GM21381 (cell line): ENCODE measurements around the gene ZCCHC13.
"Not testable (repeated sequence)": the region's sequence is repeated elsewhere in the genome, so short reads cannot be mapped to it uniquely, and the experiment has no call there.

Experiments used
- ATAC-seq: cut with Tn5 transposase; IDR thresholded peaks from one replicate; pipeline ENCODE4 v1.9.1; 2021; ENCODE audit warnings: mild to moderate bottlenecking, moderate library complexity; ENCODE audit not compliant: unreplicated experiment

ZCCHC13 gene

DNA sequence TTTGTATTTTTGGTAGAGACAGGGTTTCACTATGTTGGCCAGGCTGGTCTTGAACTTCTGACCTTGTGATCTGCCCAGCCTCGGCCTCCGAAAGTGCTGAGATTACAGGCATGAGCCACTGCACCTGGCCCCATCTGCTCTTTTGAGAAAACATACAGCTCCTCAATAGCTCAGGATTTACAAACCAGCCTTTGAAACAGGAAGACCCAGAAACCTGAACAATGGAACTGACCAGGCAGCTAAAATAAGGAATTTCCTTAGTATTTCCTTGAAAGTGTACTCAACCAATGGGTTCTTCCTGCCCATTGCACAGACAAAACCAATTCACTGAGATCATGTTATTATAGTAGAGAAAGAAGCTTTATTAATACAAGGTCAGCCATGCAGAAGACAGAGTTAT, 15.3 kb downstream of the ZCCHC13 start:
- ATAC-seq, result not testable (repeated sequence)

DNA sequence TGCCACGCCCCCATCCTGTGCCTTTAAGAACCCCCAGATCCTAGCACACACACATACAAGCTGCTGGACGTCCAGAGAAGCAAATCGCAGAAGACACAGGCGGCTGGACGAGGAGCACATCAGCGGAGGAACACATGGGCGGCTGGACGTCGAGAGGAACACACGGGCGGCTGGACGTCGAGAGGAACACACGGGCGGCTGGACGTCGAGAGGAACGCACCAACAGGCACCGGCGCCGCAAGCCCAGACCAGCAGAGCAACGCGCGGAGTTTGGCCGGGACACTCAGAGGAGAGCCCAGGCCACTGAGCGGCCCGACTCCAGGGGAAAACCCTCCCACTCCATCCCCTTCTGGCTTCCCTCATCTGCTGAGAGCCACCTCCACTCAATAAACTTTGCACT, 17.2 kb downstream of the ZCCHC13 start:
- no peak for ATAC-seq

DNA sequence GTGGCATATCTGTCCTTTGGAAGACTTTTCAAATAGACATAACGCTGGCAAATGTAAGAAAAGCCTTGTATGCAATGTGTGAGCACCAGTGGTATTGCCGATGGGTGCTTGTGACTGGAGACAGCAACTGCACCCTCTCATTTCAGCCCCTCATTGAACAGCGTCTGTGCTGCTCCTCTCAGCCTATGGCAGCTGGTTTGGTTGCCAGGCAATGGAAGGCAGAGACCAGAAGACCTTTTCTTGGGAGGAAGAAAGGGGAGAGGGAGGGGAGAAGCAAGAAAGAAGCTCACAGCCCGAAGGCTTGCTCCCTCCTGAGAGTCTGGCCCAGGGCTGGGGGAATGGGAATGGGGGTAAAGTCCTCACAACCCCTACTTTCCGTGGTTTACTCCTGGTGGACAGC, 20.2 kb downstream of the ZCCHC13 start:
- ATAC-seq, result no peak

DNA sequence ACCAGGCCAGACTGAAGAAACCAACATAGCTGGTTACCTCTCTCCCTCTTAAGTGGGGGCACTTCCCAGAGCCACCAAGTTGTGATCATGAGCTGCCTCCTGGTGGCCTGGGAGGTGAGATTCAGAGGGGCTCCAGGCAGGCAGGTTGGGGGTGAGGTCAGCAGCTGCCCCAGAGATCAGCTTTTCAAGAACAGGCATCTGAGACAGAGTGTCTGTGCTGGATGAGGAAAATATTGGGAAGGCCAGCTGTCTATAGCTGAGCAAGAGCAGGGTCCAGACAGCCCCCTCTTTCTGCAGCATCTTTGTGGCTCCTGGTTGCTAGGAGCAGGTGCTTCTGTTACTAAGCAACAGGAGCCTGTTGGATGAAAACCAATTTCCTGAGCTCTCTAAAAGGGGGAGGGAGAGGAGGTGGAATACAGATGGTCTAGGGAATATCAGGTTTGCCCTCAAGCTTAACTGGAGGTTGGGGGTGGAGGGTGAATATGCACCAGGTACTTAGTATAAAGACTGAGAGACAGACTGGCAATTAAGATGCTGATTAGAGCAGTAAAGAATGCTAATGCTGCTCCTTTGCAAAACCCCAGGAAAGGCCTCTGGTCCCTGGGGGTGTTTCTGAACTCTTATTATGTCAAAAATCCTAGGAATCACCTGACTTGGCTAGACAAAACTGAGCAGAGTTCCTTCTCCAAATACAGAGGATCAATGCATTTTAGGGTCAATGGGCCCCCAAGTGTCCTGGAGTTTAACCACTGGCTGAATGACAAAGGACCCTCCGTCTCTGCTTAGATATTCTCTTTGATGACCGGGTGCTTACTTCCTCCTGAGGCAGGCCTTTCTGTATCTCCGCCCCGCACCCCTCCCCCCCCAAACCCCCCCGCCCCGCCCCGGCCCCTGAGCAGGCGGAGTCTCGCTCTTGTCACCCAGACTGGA, 21.4 kb downstream of the ZCCHC13 start:
- no peak for ATAC-seq

DNA sequence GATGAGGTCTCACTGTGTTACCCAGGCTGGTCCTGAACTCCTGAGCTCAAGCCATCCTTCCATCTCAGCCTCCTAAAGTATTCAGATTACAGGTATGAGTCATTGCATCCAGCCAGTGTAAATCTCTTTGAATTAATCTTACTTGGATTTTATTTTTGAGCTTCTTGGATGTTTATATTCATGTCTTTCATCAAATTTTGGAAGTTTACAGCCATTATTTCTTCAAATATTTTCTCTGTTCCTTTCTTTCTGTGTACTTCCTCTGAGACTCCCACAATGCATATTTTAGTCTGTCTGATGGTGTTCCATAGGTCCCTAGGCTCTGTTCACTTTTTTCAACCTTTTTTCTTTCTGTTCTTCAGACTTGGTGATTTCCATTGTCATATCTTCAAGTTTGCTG, 34.9 kb downstream of the ZCCHC13 start:
- ATAC-seq, result no peak

DNA sequence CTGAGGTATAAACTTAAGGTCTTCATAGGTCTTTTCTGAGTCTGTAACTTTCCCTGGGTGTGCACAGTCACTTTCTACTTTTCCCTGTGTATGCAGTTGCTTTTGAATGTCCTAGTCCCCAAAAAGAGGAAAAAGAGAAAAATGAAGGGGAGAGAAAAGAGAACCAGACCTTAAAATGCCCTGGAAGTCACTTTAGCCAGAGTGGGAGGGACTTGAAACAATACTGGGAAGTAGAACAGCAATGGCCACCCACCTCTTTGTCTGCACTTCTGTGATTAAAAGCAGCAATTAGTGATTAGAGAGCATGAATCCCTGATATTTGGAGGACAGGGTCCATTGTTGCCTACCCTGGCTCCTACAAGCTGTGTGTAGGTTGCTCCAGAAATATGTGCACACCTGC, 36.1 kb downstream of the ZCCHC13 start:
- no peak for ATAC-seq

DNA sequence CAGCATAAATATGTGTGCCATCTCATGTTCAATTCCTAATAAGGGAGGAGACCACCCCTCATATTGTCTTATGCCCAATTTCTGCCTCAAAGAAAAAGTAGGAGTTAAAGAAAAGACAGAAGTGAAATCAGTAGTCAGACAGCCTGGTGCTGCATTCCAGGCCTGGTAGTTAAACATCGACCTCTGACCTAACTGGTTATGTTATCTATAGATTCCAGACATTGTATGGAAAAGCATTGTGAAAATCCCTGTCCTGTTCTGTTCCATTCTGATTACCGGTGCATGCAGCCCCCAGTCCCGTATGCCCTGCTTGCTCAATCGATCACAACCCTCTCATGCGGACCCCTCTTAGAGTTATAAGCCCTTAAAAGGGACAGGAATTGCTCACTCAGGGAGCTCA, 38.2 kb downstream of the ZCCHC13 start:
- ATAC-seq, result not testable (repeated sequence)

DNA sequence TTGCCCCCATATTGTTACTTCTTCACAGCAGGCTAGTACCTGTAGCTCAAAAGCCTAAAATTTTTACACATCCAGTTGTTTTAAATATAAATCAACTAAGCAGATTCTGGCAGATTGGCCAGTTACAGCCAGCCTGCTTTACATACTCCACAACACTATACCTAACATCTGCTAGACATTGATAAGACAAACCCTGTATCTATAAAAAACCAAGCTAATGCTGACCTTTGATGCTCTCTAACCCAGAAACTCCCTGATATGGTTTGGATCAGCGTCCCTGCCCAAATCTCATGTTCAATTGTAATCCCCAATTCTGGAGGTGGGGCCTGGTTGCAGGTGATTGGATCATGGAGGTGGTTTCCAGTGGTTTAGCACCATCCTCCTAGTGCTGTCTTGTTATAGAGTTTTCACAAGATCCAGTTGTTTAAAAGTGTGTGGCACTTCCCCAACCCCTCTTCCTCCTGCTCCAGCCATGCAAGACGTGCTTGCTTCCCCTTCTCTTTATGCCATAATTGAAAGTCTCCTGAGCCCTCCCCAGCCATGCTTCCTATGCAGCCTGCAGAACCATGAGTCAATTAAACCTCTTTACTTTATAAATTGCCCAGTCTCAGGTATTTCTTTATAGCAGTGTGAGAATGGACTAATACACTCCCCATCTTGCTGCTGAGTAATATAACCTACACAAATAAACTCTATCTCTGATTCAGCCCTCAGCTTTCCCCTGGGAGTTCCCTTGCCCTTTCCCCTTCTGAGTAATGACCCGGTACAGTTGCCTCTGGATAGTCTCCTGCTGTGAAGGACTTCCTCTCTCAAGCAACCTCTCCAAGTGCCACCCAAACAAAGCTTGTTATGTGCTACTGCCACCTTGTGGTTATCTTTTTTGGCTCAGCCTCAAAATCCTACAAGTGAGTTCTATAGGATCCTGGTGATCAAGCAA, 39.6 kb downstream of the ZCCHC13 start:
- peak; percentile 65 for ATAC-seq

DNA sequence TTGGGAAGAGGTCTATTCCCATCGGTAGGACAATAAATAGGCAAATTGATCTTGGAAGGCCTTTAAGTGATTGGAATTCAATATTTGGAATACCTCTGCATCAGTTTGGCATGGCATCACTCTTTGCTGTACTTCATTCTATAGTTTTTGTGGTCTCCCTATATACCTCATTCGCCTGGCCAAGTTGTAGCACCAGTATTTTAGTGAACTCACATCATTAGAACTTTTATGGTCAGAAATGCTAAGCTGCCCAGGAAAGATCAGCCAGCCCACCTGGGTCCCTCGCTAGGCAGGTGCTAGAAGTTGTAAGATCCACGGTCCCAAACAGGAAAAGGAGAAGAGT, 40.3 kb downstream of the ZCCHC13 start:
- no peak for ATAC-seq

DNA sequence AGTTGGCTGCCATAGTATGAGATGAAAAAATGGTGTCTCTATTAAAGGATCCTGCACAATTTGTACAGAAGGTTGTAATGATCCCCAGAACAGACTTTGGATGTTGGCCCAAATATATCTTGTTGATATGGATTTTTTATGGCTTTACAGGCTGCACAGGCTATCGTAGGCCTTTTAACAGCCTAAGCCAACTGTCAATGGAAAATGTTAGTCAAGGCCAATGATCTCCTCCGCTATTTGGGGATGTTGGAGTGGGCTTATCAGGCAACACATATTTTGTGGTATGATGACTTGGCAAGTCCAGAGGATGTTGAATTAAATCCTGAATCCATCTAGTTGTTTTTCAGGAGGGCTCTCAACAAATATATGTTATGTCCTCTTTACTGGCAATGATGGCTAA, 42.1 kb downstream of the ZCCHC13 start:
- no peak for ATAC-seq

DNA sequence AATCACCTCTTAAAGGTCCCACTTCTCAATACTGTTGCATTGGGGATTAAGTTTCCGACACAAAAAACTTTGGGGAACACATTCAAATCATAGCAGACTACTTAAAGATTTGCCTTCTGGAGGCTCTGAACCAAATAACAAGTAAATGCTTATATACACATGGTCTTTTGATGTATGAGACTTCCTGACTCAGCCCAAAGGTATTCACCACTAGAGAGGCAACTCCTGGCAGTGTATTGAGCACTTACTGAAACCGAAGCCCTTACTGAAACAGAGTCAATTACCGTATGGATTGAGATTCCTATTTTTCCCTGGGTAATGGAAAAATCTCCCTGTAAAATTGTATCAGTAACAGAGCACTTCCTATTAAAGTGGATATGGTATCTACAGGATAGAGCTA, 45.4 kb downstream of the ZCCHC13 start:
- ATAC-seq, result no peak

DNA sequence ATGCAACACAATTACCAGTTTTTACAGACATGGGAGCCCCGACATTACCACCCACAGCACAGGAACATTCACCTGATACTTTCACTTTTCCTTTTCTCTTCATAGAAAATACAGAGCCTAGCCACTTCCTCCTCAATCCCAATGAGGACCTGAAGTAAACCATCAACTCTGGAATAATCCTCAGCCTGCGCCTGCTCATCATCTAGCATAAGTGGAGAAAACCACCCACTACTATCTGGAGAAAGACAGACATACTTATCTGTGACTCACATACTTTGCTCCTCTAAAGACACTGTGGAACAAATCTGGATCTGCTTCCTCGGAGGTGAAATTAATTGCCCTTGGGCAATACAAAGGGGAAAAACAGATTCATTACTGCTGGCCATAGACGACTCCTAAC, 47.8 kb downstream of the ZCCHC13 start:
- no peak for ATAC-seq

DNA sequence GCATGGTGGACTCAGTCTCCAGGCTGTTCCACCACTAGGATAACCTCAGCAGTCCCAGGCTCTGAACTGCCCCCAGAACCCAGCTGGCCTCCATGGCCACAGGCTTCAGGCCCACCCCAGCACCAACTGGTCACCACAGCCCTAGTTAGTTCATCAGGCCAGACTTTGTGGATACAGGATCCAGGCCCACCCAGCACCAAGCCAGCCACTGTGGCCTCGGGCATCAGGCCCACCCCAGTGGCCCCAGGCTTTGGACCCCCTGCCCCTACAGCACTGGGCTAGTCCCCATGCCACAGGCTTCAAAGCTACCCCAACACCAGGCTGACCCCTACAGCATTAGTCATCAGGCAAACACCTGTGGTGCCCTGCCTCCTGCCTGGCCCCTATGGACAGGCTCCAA, 50.0 kb downstream of the ZCCHC13 start:
- no peak for ATAC-seq
